Jurkat, Clone E6-1 (cell line): ENCODE results near the gene TLR6.

Source experiments
- DNase-seq: peaks from one replicate; pipeline ENCODE4 v3.0.0-alpha.2; 2011; ENCODE audit warnings: low read depth, low spot score
- H3K4me3 ChIP-seq: 2 replicates; pipeline ENCODE4 v1.5.1; 2011; ENCODE audit warnings: mild to moderate bottlenecking, low read length, control low read depth, moderate library complexity

Gene TLR6

GRCh38 chr4:38868059-38868960, 11.7 kb upstream of the TLR6 start:
- DNase-seq: no peak
- no peak overlapping the region for H3K4me3 ChIP-seq

- DNase-seq: no peak
- no peak within 1 kb of the TSS for H3K4me3 ChIP-seq
Observed at GRCh38 chr4:38867478-38868058, 11.0 kb upstream of the TLR6 start, which contains the start of gene FAM114A1. Gene FAM114A1 (plus strand): TSS chr4:38867806. CDS start chr4:38878079, 10,273 bp downstream.

GRCh38 chr4:38866973-38867477, 10.4 kb upstream of the TLR6 start:
- no peak for DNase-seq
- H3K4me3 ChIP-seq: no peak overlapping the region

- DNase-seq: no peak
- H3K4me3 ChIP-seq: no peak overlapping the region
Observed at GRCh38 chr4:38865445-38865844, 8.8 kb upstream of the TLR6 start.

- no peak for DNase-seq
- no peak overlapping the region for H3K4me3 ChIP-seq
Observed at GRCh38 chr4:38861791-38862190, 5.2 kb upstream of the TLR6 start.

- H3K4me3 ChIP-seq: no peak overlapping the region
- DNase-seq: peak; percentile 57
Observed at GRCh38 chr4:38860788-38861424, 4.3 kb upstream of the TLR6 start.

GRCh38 chr4:38859501-38859900, 2.9 kb upstream of the TLR6 start:
- DNase-seq: no peak
- H3K4me3 ChIP-seq: no peak overlapping the region

- no peak for DNase-seq
Observed at GRCh38 chr4:38858097-38858420, 1.4 kb upstream of the TLR6 start.

GRCh38 chr4:38857354-38858096, 908 bp upstream of the TLR6 start:
- no peak overlapping the region for H3K4me3 ChIP-seq
- DNase-seq: no peak

More at GRCh38 chr4:38858097-38858420, 1.4 kb upstream of the TLR6 start:
- no peak overlapping the region for H3K4me3 ChIP-seq

GRCh38 chr4:38856046-38856445, 571 bp downstream of the TLR6 start:
- peak overlapping the region; percentile 35 for H3K4me3 ChIP-seq

GRCh38 chr4:38855466-38855865, 1.2 kb downstream of the TLR6 start:
- no peak overlapping the region for H3K4me3 ChIP-seq
- no peak for DNase-seq

More at GRCh38 chr4:38856046-38856445, 571 bp downstream of the TLR6 start:
- no peak for DNase-seq

- DNase-seq: no peak
- H3K4me3 ChIP-seq: no peak overlapping the region
Observed at GRCh38 chr4:38846015-38846414, 10.6 kb downstream of the TLR6 start.

- no peak overlapping the region for H3K4me3 ChIP-seq
- no peak for DNase-seq
Observed at GRCh38 chr4:38842994-38843393, 13.6 kb downstream of the TLR6 start.

- H3K4me3 ChIP-seq: no peak overlapping the region
- DNase-seq: no peak
Observed at GRCh38 chr4:38837849-38838248, 18.8 kb downstream of the TLR6 start.

- no peak for DNase-seq
- H3K4me3 ChIP-seq: no peak overlapping the region
Observed at GRCh38 chr4:38837334-38837733, 19.3 kb downstream of the TLR6 start.

- H3K4me3 ChIP-seq: no peak overlapping the region
- DNase-seq: no peak
Observed at GRCh38 chr4:38834570-38834969, 22.0 kb downstream of the TLR6 start.

GRCh38 chr4:38832624-38833528, 23.7 kb downstream of the TLR6 start:
- no peak for DNase-seq
- H3K4me3 ChIP-seq: no peak overlapping the region

GRCh38 chr4:38832206-38832605, 24.4 kb downstream of the TLR6 start:
- no peak for DNase-seq
- H3K4me3 ChIP-seq: no peak overlapping the region
